Measurements from ENCODE around the gene CLK4. TPM values are rescaled to one million over a fixed set of nuclear protein-coding genes. Genes with fewer than 3 reads are reported as not detected.

Gene CLK4
- total RNA-seq, 1 experiment from 2014 or later: 29.3 TPM

GRCh38 chr5:178672630-178673029 is 45.8 kb upstream of the CLK4 start:
- CTCF ChIA-PET: no interaction called here
- TF ChIP-seq CTCF (IDR thresholded peaks at IDR 0.05; ENCODE audit: unreplicated experiment): no peak
- H3K4me1 Mint-ChIP-seq (ENCODE audit: low read depth, unreplicated experiment): no peaks in the 10 kb centered on the region
- H3K9me3 Mint-ChIP-seq (ENCODE audit: low read depth, unreplicated experiment): peaks cover 27% of the 10 kb centered on the region
- H3K4me3 Mint-ChIP-seq (ENCODE audit: low read depth, unreplicated experiment): no peak overlapping the region
- intact Hi-C loops (cut with micrococcal nuclease; ENCODE audit: unreplicated experiment): no loop called here
- H3K36me3 Mint-ChIP-seq (ENCODE audit: insufficient read depth, unreplicated experiment): no peaks in the 10 kb centered on the region
- no peak for DNase-seq
- no peak overlapping the region for H3K27ac Mint-ChIP-seq (ENCODE audit: unreplicated experiment)
- no peaks in the 10 kb centered on the region for H3K27me3 Mint-ChIP-seq (ENCODE audit: unreplicated experiment)
- no TSS peak for BruUV-seq (replicated peaks)

- no peak for TF ChIP-seq CTCF (IDR thresholded peaks at IDR 0.05; ENCODE audit: unreplicated experiment)
- Mint-ChIP-seq H3K36me3 (ENCODE audit: insufficient read depth, unreplicated experiment) (no peaks in the 10 kb centered on the region), H3K27me3 (ENCODE audit: unreplicated experiment) (no peaks in the 10 kb centered on the region), H3K4me3 (ENCODE audit: low read depth, unreplicated experiment) (no peak overlapping the region), H3K4me1 (ENCODE audit: low read depth, unreplicated experiment) (no peaks in the 10 kb centered on the region), H3K27ac (ENCODE audit: unreplicated experiment) (no peak overlapping the region), H3K9me3 (ENCODE audit: low read depth, unreplicated experiment) (peaks cover 26% of the 10 kb centered on the region)
- BruUV-seq (replicated peaks): no TSS peak
- DNase-seq: no peak
- intact Hi-C loops (cut with micrococcal nuclease; ENCODE audit: unreplicated experiment): no loop called here
- CTCF ChIA-PET: no interaction called here
Observed at GRCh38 chr5:178671602-178672144, 44.8 kb upstream of the CLK4 start.

GRCh38 chr5:178670351-178670885 is 43.6 kb upstream of the CLK4 start:
- H3K9me3 Mint-ChIP-seq (ENCODE audit: low read depth, unreplicated experiment): peaks cover 20% of the 10 kb centered on the region
- no peaks in the 10 kb centered on the region for H3K27me3 Mint-ChIP-seq (ENCODE audit: unreplicated experiment)
- DNase-seq: no peak
- H3K36me3 Mint-ChIP-seq (ENCODE audit: insufficient read depth, unreplicated experiment): no peaks in the 10 kb centered on the region
- no TSS peak for BruUV-seq (replicated peaks)
- TF ChIP-seq CTCF (IDR thresholded peaks at IDR 0.05; ENCODE audit: unreplicated experiment): no peak
- no peak overlapping the region for H3K27ac Mint-ChIP-seq (ENCODE audit: unreplicated experiment)
- no peak overlapping the region for H3K4me3 Mint-ChIP-seq (ENCODE audit: low read depth, unreplicated experiment)
- intact Hi-C loops (cut with micrococcal nuclease; ENCODE audit: unreplicated experiment): no loop called here
- CTCF ChIA-PET: no interaction called here
- H3K4me1 Mint-ChIP-seq (ENCODE audit: low read depth, unreplicated experiment): no peaks in the 10 kb centered on the region

- no TSS peak for BruUV-seq (replicated peaks)
- Mint-ChIP-seq H3K27me3 (ENCODE audit: unreplicated experiment) (no peaks in the 10 kb centered on the region), H3K4me3 (ENCODE audit: low read depth, unreplicated experiment) (no peak overlapping the region), H3K27ac (ENCODE audit: unreplicated experiment) (no peak overlapping the region), H3K4me1 (ENCODE audit: low read depth, unreplicated experiment) (no peaks in the 10 kb centered on the region), H3K9me3 (ENCODE audit: low read depth, unreplicated experiment) (peaks cover 19% of the 10 kb centered on the region), H3K36me3 (ENCODE audit: insufficient read depth, unreplicated experiment) (no peaks in the 10 kb centered on the region)
- CTCF ChIA-PET: no interaction called here
- intact Hi-C loops (cut with micrococcal nuclease; ENCODE audit: unreplicated experiment): no loop called here
- DNase-seq: no peak
- no peak for TF ChIP-seq CTCF (IDR thresholded peaks at IDR 0.05; ENCODE audit: unreplicated experiment)
Observed at GRCh38 chr5:178668579-178668978, 41.7 kb upstream of the CLK4 start.
